ENCODE data around the gene XIRP1.
A peak's percentile ranks its signal among the peaks of the same experiment; 100 is the strongest.
"Not testable (repeated sequence)": the region's sequence is repeated elsewhere in the genome, so short reads cannot be mapped to it uniquely, and the experiment has no call there.

The XIRP1 gene

DNA sequence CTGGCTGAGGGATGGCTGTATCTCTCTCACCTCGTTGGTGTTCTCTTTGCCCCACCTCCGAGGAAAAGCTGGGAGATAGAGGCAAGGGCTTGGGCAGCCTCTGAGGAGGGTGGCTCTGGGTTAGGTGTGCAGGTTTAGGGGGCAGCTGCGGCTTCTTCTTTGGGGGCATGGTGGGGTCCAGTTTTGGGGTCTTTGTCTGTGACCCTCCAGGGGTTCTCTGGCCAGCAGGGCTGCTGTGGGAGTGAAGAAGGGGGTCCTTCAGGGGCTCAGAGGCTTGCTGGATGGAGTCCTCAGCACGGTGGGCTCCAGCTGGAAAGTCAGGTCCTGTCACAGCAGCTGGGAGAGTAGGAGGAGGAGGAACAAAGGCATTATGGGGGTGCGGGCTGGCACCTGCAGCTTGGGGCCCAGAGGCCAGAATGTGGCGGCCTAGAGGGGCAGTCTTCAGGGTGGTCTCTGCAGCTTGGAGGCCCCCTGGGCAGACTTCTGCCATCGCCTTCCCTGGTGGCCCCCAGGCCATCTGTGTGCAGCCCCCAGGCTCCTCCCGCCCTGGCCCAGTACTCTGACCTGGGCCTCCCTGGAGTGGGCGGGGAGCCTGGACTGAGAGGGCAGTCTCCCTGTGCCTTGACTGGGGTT, 7.0 kb downstream of the XIRP1 start:
- no peak for DNase-seq (ENCODE audit: low read depth)

DNA sequence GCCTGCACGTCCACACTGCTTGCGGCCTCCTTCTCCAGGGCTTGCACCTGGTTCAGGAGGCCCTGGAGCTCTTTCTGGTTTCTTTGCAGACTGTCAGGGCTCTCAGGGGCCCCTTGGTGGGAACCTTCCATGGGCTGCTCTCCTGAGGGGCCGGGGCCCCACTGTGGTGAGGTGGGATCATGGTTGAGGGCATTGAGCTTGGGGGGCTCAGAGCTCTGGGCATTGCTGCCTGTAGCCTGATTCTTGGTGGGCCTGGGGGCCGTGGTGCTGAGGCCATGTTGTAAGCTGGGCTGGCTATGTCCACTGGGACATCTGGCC, 7.5 kb downstream of the XIRP1 start:
- no peak for DNase-seq (ENCODE audit: low read depth)

- DNase-seq (ENCODE audit: low read depth), result no peak
Observed at GRCh38 chr3:39184081-39184967, 8.1 kb downstream of the XIRP1 start.

DNA sequence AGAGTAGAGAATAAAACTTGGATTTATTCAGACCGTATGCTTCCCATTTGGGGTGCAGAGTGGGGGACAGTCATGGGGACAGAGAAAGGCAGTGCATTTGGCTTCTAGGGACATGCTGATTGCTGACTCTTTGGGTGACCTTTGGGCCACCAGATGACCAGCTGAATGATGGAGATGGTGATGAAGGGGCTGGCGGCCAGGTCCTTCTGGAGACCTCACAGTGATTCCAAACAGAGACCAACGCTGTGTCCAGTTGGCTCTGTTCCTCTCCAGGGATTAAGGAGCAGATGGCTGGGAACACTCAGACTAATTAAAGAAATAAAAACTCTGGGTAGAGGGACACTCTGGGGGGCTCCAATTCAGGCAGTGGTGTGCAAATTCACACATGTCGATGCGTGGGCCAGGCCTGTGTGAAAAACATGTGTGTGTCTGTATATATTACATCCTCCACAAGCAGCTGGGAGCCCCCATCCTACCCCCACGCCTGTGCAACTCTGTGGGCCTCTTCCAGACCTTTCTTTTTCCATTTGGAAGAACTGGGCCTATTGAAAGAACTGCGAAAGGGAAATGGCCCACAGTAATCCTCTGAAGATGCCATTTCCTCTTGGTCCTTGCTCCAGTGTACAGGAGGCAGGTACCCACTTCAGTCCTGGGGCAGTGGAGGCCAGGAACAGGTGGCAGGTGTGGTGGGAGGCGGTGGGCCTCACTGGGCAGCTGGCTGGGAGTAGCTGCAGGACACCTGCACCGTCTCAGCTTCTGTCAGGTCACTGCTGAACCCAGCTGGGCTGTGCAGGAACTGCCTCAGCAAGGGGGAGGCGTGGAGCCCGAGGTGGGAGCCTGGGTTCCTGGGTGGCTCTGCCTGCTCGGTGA, 8.9 kb downstream of the XIRP1 start:
- no peak for DNase-seq (ENCODE audit: low read depth)

DNA sequence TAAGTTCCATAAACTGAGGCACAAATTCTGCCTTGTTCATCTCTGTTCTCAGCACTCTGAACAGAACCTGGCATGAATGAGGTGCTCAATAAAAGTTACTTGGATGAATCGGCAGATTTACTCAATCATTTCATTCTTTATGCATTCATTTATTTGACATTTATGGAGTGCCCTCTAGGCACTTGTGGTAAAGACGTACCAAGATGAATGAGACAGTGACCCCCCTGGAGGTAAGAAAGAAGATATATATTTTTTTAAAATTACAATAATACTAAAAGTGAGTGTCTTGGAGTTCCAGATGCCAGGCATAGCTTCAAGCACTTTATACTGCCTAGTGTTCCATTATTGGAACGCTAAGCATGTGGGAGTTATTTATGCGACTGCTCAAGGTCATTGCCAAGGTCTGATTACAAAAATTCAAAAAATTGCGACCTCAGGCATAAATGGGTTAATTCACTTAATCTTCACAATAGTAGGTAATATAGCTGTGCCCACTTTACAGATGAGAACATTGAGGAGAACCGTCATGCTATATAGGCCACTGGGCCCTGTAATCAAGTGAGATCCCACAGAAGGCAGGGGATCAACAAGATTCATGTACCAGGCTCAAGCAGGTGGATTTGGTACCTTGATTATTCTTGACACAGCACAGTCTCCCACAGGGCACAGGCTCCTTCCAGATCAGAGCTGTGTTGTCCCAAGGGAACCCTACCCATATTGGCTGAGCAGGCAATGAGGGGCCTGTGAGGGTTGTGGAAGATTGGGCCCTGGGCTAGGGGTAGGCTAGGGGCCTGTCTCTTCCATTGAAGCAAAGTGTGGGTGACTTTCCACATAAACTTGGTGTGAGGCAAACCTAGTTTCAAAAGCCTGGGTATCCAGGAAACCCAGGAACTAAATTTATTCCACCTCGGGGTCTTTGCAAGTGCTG, 10.7 kb downstream of the XIRP1 start:
- no peak for DNase-seq (ENCODE audit: low read depth)

- peak; percentile 87 for DNase-seq (ENCODE audit: low read depth)
Observed at GRCh38 chr3:39180546-39181346, 11.6 kb downstream of the XIRP1 start.

- no peak for DNase-seq (ENCODE audit: low read depth)
Observed at GRCh38 chr3:39180183-39180545, 12.2 kb downstream of the XIRP1 start.

GRCh38 chr3:39178553-39178952, 13.8 kb downstream of the XIRP1 start:
- DNase-seq (ENCODE audit: low read depth), result no peak

- peak; percentile 51 for DNase-seq (ENCODE audit: low read depth)
Observed at GRCh38 chr3:39177708-39178332, 14.6 kb downstream of the XIRP1 start.

DNA sequence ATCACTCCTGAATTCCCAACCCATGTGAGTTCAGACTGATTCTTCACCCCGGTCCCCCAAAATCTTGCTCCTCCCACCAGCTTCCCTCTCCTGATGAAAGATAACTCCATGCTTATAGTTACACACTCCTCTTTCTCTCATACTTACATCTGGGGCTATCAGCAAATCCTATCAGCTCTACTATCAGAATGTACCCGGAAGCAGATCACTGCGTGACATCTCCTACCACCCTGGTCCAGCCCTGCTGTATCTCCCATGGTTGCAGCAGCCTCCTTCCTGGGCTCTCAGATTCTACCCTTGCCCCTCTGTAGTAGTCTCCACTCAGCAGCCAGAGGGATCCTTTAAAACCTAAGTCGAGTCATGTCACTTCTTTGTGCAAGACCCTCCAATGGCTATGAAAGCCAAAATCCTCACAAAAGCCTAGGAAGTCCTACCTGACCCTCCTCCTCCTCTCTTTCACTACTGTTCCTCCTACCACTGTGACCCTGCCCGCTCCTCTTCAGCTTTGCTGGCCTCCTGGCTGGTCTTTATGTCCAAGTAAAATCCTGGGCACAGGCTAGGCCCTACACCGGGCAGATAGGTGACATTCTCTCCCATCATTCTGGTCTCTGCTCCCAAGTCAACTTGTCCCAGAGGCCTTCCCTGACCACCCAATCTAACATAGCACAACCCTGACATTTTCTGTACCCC, 16.2 kb downstream of the XIRP1 start:
- no peak for DNase-seq (ENCODE audit: low read depth)

- DNase-seq (ENCODE audit: low read depth), result no peak
Observed at GRCh38 chr3:39173318-39174125, 18.9 kb downstream of the XIRP1 start.

GRCh38 chr3:39171860-39172259, 20.5 kb downstream of the XIRP1 start:
- DNase-seq (ENCODE audit: low read depth), result no peak

DNA sequence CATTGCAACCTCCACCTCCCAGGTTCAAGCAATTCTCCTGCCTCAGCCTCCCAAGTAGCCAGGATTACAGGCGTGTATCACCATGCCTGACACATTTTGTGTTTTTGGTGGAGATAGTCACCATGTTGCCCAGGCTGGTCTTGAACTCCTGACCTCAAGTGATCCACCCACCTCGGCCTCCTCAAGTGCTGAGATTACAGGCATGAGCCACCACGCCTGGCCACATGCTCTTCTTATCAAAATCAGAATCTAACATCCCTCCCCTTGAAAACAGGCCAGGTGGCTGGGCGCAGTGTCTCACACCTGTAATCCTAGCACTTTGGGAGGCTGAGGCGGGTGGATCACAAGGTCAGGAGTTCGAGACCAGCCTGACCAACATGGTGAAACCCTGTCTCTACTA, 21.5 kb downstream of the XIRP1 start:
- not testable (repeated sequence) for DNase-seq (ENCODE audit: low read depth)

DNA sequence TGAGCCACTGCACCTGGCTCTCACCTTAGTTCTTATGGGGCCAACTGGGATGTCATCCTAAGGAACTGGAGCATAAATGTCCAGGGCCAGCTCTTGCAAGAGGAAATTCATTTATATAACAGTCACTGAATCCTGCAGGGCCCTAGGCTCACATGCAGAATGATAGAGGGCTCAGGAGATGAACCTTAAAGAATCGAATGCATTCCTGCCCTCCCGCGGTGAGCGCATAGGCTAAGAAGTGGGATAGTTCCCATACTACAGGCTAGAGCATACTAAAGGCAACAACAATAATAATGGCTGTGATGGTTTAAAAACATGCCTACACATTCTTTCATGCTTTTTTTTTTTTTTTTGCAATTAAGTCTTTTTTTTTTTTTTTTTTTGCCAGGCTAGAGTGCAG, 21.9 kb downstream of the XIRP1 start:
- DNase-seq (ENCODE audit: low read depth), result no peak

- DNase-seq (ENCODE audit: low read depth), result no peak
Observed at GRCh38 chr3:39169712-39170111, 22.7 kb downstream of the XIRP1 start.

DNA sequence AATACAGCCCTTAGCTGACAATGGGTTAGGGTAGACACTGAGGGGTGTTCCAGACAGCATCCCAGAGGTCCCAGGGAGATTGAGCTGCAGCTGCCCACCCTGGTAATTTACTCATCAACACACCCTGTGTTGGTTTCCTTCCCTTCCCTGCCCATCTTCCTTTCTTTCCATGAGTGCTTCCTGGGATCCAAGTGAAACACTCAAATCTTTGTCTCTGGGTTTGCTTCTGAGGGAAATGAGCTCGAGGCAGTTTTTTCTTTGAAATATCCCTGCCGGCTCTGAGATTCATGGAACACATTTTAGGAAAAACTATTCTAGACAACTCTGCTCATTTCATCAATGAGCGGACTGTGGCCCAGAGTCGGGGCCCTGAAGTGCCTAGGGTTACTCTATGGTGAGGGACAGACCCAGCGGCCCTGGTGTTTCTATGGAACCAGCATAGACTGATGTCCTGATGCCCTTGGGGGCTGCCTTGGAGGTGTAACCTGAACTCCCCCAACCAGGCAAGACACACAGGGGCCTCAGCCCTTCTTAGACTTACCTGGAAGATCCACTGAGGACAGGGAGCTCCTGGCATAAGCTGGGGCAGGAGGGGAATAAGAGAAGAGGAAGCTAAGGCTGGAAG, 24.1 kb downstream of the XIRP1 start:
- DNase-seq (ENCODE audit: low read depth), result no peak

- DNase-seq (ENCODE audit: low read depth), result no peak
Observed at GRCh38 chr3:39166932-39167532, 25.4 kb downstream of the XIRP1 start.

- DNase-seq (ENCODE audit: low read depth), result no peak
Observed at GRCh38 chr3:39166134-39166710, 26.2 kb downstream of the XIRP1 start.

Data from stimulated activated CD8-positive, alpha-beta memory T cell treated with anti-CD3 and anti-CD28 coated beads, Interleukin-12 subunit alpha, Interleukin-12 subunit beta, amount 100 ng/mL, for 4 hours (primary cell).